Activated naive CD8-positive, alpha-beta T cell (primary cell): Measurements from ENCODE around the gene MAG.

Experiments
- H3K27ac Mint-ChIP-seq: one replicate; pipeline ENCODE4 v1.8.0; 2021; ENCODE audit warnings: mixed read lengths
- H3K27me3 Mint-ChIP-seq: one replicate; pipeline ENCODE4 v1.8.0; 2021; ENCODE audit warnings: mixed read lengths
- H3K36me3 Mint-ChIP-seq: one replicate; pipeline ENCODE4 v1.8.0; 2021; ENCODE audit warnings: mixed read lengths
- H3K4me1 Mint-ChIP-seq: one replicate; pipeline ENCODE4 v1.8.0; 2021; ENCODE audit warnings: low read depth, mixed read lengths
- H3K4me3 Mint-ChIP-seq: one replicate; pipeline ENCODE4 v1.8.0; 2021; ENCODE audit warnings: mild to moderate bottlenecking, mixed read lengths
- H3K9me3 Mint-ChIP-seq: one replicate; pipeline ENCODE4 v1.8.0; 2021; ENCODE audit warnings: low read depth, mixed read lengths

Gene MAG

GRCh38 chr19:35327642-35328041 lies 35.7 kb downstream of the MAG start:
- H3K4me1 Mint-ChIP-seq = peaks cover 10% of the 10 kb centered on the region
- H3K9me3 Mint-ChIP-seq = peaks cover under 1% of the 10 kb centered on the region
- H3K4me3 Mint-ChIP-seq = no peak overlapping the region
- H3K27ac Mint-ChIP-seq = no peak overlapping the region
- H3K27me3 Mint-ChIP-seq = peaks cover 2% of the 10 kb centered on the region
- H3K36me3 Mint-ChIP-seq = no peaks in the 10 kb centered on the region

- H3K27me3 Mint-ChIP-seq = peaks cover 2% of the 10 kb centered on the region
- no peak within 1 kb of the TSS for H3K27ac Mint-ChIP-seq
- no peaks in the 10 kb centered on the region for H3K9me3 Mint-ChIP-seq
- no peak within 1 kb of the TSS for H3K4me3 Mint-ChIP-seq
- H3K36me3 Mint-ChIP-seq = no peaks in the 10 kb centered on the region
- H3K4me1 Mint-ChIP-seq = peaks cover 19% of the 10 kb centered on the region
These were observed 36.9 kb downstream of the MAG start, which contains the start of gene CD22 for GRCh38 chr19:35328851-35329285. Gene CD22 (plus strand): TSS chr19:35329187. CDS start chr19:35332041, 2,854 bp downstream.

- H3K9me3 Mint-ChIP-seq = no peaks in the 10 kb centered on the region
- no peak overlapping the region for H3K27ac Mint-ChIP-seq
- peaks cover 19% of the 10 kb centered on the region for H3K4me1 Mint-ChIP-seq
- H3K36me3 Mint-ChIP-seq = no peaks in the 10 kb centered on the region
- peaks cover 2% of the 10 kb centered on the region for H3K27me3 Mint-ChIP-seq
- H3K4me3 Mint-ChIP-seq = no peak overlapping the region
These were observed 37.4 kb downstream of the MAG start for GRCh38 chr19:35329323-35329722.

GRCh38 chr19:35330475-35330874 lies 38.5 kb downstream of the MAG start:
- Mint-ChIP-seq H3K36me3 (no peaks in the 10 kb centered on the region), H3K27me3 (peaks cover 2% of the 10 kb centered on the region), H3K27ac (no peak overlapping the region), H3K4me1 (peaks cover 19% of the 10 kb centered on the region), H3K9me3 (no peaks in the 10 kb centered on the region), H3K4me3 (no peak overlapping the region)

- peaks cover 2% of the 10 kb centered on the region for H3K27me3 Mint-ChIP-seq
- H3K27ac Mint-ChIP-seq = no peak overlapping the region
- H3K4me1 Mint-ChIP-seq = peaks cover 19% of the 10 kb centered on the region
- no peaks in the 10 kb centered on the region for H3K36me3 Mint-ChIP-seq
- H3K9me3 Mint-ChIP-seq = no peaks in the 10 kb centered on the region
- no peak overlapping the region for H3K4me3 Mint-ChIP-seq
These were observed 39.7 kb downstream of the MAG start for GRCh38 chr19:35331551-35332214.

- H3K36me3 Mint-ChIP-seq = no peaks in the 10 kb centered on the region
- H3K4me3 Mint-ChIP-seq = peak overlapping the region; percentile 32
- H3K27ac Mint-ChIP-seq = no peak overlapping the region
- H3K4me1 Mint-ChIP-seq = peaks cover 19% of the 10 kb centered on the region
- H3K9me3 Mint-ChIP-seq = no peaks in the 10 kb centered on the region
- peaks cover 2% of the 10 kb centered on the region for H3K27me3 Mint-ChIP-seq
These were observed 40.9 kb downstream of the MAG start for GRCh38 chr19:35332817-35333216.

GRCh38 chr19:35334144-35334753 lies 42.3 kb downstream of the MAG start:
- H3K27ac Mint-ChIP-seq = no peak overlapping the region
- no peak overlapping the region for H3K4me3 Mint-ChIP-seq
- peaks cover 2% of the 10 kb centered on the region for H3K27me3 Mint-ChIP-seq
- no peaks in the 10 kb centered on the region for H3K36me3 Mint-ChIP-seq
- no peaks in the 10 kb centered on the region for H3K9me3 Mint-ChIP-seq
- peaks cover 14% of the 10 kb centered on the region for H3K4me1 Mint-ChIP-seq

- Mint-ChIP-seq H3K9me3 (no peaks in the 10 kb centered on the region), H3K4me3 (no peak overlapping the region), H3K4me1 (peaks cover 12% of the 10 kb centered on the region), H3K27me3 (no peaks in the 10 kb centered on the region), H3K36me3 (no peaks in the 10 kb centered on the region), H3K27ac (no peak overlapping the region)
These were observed 44.4 kb downstream of the MAG start for GRCh38 chr19:35336166-35336955.

GRCh38 chr19:35337097-35337983 lies 45.4 kb downstream of the MAG start:
- Mint-ChIP-seq H3K27ac (peak overlapping the region; percentile 28), H3K9me3 (no peaks in the 10 kb centered on the region), H3K4me1 (peaks cover 12% of the 10 kb centered on the region), H3K4me3 (no peak overlapping the region), H3K36me3 (no peaks in the 10 kb centered on the region), H3K27me3 (peaks cover under 1% of the 10 kb centered on the region)

GRCh38 chr19:35337984-35338296 lies 46.0 kb downstream of the MAG start:
- Mint-ChIP-seq H3K9me3 (no peaks in the 10 kb centered on the region), H3K27me3 (peaks cover 2% of the 10 kb centered on the region), H3K36me3 (no peaks in the 10 kb centered on the region), H3K4me1 (peaks cover 7% of the 10 kb centered on the region), H3K27ac (no peak overlapping the region), H3K4me3 (no peak overlapping the region)

GRCh38 chr19:35340431-35340830 lies 48.5 kb downstream of the MAG start:
- Mint-ChIP-seq H3K4me3 (no peak overlapping the region), H3K4me1 (no peaks in the 10 kb centered on the region), H3K27ac (no peak overlapping the region), H3K27me3 (peaks cover 2% of the 10 kb centered on the region), H3K9me3 (no peaks in the 10 kb centered on the region), H3K36me3 (no peaks in the 10 kb centered on the region)

- no peaks in the 10 kb centered on the region for H3K9me3 Mint-ChIP-seq
- peaks cover 2% of the 10 kb centered on the region for H3K27me3 Mint-ChIP-seq
- no peak overlapping the region for H3K27ac Mint-ChIP-seq
- H3K4me1 Mint-ChIP-seq = peaks cover 5% of the 10 kb centered on the region
- H3K36me3 Mint-ChIP-seq = no peaks in the 10 kb centered on the region
- H3K4me3 Mint-ChIP-seq = no peak overlapping the region
These were observed 49.0 kb downstream of the MAG start for GRCh38 chr19:35341006-35341405.

- Mint-ChIP-seq H3K27ac (peak overlapping the region; percentile 16), H3K4me3 (no peak overlapping the region), H3K27me3 (peaks cover 2% of the 10 kb centered on the region), H3K4me1 (peaks cover 12% of the 10 kb centered on the region), H3K9me3 (no peaks in the 10 kb centered on the region), H3K36me3 (no peaks in the 10 kb centered on the region)
These were observed 49.7 kb downstream of the MAG start for GRCh38 chr19:35341565-35342225.

GRCh38 chr19:35342430-35342829 lies 50.5 kb downstream of the MAG start:
- Mint-ChIP-seq H3K36me3 (no peaks in the 10 kb centered on the region), H3K27ac (no peak overlapping the region), H3K27me3 (peaks cover 2% of the 10 kb centered on the region), H3K4me3 (no peak overlapping the region), H3K9me3 (no peaks in the 10 kb centered on the region), H3K4me1 (peaks cover 19% of the 10 kb centered on the region)
